HG02623 (cell line): ENCODE measurements around the gene RASSF3.

Experiments
- ATAC-seq: cut with Tn5 transposase; IDR thresholded peaks from one replicate; pipeline ENCODE4 v1.9.1; 2021; ENCODE audit warnings: moderate library complexity; ENCODE audit not compliant: unreplicated experiment

The RASSF3 gene

GRCh38 chr12:64718649-64719048, 108.4 kb downstream of the RASSF3 start:
- ATAC-seq = no peak

DNA sequence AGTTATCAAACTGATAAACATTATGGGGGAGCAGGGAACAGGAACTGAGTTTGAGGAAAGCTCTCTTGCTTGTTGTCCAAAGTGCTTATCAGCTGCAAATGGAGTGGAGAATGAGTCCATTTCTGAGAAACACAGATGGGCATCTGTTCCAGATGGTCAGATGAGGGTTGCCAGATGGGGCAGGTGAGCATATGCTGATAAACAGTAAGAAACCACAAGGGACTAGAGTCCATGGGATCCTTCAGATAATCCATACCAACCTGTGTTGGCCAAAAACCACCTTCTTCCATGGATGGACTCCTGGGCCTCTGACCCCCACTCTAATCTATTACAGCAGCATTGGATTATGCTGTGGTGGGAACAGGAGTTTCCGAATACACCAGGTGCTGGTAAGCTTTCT, 110.6 kb downstream of the RASSF3 start:
- ATAC-seq = no peak

- no peak for ATAC-seq
These were observed 112.5 kb downstream of the RASSF3 start for GRCh38 chr12:64722835-64723234.

- no peak for ATAC-seq
These were observed 113.3 kb downstream of the RASSF3 start for GRCh38 chr12:64723630-64724029.

GRCh38 chr12:64724201-64724745, 114.0 kb downstream of the RASSF3 start:
- no peak for ATAC-seq

DNA sequence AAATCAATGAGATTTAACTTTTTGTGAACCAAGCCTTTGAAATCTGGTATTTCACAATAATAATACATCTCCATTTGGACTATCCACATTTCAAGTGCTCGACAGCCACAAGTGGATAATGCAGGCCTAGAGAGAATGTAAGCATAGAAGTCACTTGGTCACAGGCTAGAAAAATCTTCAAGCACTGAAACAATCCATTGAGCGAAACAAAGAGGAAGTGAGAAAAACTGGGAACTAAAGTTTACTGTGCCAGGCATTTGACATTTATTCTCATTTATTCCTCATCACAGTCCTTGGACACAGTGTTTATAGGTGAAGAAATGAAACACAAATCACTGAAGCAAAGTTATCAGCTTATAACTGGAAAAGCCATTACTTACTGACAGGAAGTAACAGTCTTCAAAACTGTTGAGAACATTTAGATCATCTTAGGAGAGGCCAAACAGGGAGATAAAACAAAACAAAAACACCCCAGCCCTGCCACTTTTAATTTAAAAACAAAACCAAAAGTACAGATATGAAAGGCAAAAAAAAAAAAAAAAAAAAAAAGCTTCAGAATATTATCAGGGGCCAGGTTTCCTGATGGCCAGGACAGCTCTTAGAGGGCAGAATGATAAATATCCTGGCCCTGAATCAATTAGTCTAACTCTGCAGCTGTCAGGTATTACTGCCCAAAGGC, 119.8 kb downstream of the RASSF3 start:
- no peak for ATAC-seq

GRCh38 chr12:64730588-64730969, 120.3 kb downstream of the RASSF3 start:
- ATAC-seq = no peak

GRCh38 chr12:64731683-64732082, 121.4 kb downstream of the RASSF3 start:
- no peak for ATAC-seq

- no peak for ATAC-seq
These were observed 123.6 kb downstream of the RASSF3 start for GRCh38 chr12:64733857-64734256.

DNA sequence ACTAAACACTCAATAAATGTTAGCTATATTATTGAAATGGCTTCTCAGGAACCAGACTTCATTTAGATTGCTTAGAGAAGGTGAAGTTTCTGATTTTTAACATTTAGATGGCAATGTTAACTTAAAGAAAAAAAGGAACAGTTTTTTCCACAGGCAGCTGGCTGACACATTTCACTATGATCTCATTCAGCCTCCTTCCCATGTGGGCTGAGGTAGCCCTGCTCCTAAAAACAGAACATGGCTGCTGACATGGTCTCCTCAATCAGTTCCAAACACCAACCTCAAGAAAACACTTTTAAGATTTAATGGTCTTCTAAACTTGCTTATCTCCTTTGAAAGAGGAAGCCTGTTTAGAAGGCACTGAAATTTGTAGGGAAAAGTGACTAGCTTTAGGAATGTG, 125.1 kb downstream of the RASSF3 start:
- ATAC-seq = no peak

- ATAC-seq = no peak
These were observed 126.5 kb downstream of the RASSF3 start for GRCh38 chr12:64736771-64737170.

DNA sequence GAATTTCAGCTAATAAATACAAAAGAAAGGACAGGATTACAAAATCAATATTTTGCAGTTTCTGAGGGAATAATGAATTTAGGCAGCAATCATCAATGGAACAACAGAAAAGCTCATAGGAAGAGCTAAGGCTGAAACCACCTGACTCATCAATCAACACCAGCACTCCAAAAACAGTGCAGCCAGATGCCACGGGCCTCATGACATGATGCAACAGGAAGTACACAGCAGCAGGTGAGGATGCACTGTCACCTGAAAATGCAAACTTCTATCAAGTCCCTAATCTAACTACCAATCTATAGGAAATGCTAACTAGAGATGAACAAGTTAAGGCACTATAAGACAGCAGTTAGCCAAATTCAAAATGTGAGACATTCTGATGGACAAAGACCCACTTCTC, 127.2 kb downstream of the RASSF3 start:
- ATAC-seq = no peak

DNA sequence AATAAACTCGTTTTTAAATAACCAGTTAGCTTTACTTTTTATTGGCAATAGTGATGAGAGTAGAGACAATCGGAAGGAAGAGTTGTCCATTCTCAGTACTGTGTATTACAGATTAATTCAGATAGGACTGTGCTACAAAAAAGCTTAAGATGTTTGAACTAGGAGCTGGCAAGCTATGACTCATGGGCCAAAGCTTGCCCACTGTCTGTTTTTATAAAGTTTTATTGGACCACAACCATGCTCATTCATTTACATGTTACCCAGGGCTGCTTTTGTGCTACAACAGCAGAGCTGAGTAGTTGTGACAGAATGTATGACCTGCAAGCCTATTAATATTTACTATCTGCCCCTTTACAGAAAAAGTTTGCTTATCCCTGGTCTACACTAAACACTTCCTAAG, 129.5 kb downstream of the RASSF3 start:
- no peak for ATAC-seq

GRCh38 chr12:64740646-64741045, 130.4 kb downstream of the RASSF3 start:
- ATAC-seq = no peak

- ATAC-seq = no peak
These were observed 132.1 kb downstream of the RASSF3 start for GRCh38 chr12:64742416-64742815.

GRCh38 chr12:64743206-64743605, 132.9 kb downstream of the RASSF3 start:
- ATAC-seq = no peak

DNA sequence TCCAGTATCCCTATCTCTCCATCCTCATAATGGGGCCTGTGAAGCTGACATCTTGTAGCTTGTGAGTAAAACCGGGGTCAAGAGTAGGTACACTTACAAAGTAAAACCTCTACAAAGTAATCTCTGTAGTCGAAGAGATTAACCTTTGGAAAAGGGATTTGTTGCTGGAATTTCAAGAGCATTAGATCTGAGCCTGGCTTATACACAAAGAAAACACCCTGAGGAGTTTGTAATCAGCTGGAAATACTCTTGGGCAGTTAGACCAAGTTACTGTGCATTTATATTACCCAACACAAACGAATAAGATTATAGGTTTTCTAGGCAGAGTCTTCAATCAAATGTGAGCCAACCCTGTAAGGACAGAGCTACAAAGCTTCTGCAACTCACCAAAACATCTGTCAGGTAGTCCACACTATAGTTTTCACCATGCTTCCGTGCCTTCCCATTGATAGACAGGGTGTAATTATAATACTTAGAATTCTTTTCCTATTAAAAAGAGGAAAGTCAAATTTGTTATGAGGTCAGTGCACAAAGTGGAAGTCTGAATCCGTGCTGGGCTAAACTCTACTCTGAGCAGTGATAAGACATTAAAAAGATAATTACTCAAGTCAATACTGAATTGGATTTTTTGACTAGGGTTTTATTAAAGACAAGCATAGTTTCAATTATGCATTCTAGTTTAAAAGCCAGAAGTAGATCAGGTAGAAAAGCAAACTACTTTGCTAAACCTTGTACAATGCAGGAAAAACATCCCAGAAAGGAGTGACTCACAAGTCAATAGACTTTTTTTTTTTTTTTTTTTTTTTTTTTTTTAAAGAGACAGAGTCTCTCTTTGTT, 134.3 kb downstream of the RASSF3 start:
- no peak for ATAC-seq

DNA sequence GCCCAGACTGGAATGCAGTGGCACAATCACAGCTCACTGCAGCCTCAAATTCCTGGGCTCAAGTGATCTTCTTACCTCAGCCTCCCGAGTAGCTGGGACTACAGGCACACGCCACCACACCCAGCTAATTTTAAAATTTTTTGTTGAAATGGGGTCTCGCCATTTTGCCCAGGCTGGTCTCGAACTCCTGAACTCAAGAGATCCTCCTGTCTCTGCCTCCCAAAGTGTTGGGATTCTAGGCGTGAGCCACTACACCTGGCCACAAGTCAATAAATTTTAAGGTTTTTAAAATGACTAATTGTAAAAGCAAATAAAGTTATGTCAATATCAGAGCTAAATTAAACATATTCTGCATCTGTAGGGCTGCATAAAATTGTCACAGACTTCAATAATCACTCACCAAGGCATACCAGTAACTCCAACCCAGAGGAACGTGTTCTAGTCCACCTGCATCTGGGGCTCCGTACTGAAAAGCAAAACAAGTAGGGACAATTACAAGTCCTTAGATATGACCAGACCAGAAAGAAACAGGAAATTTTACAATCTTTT, 135.0 kb downstream of the RASSF3 start:
- ATAC-seq = no peak

DNA sequence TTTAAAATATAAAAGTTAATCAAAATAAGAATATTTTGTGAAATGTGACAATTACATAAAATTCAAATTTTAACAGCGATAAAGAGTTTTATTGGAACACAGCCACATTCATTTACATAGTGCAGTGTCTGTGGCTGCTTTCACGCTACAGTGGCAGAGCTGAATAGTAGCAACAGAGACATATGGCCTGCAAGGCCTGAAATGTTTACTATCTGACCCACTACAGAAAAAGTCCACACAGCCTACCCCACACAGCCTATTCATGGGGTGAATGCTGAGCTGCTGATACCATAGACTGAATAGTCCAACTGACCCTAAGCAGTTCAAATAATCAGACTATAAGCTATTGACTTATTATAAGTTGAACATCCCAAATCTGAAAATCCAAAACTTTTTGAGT, 135.7 kb downstream of the RASSF3 start:
- no peak for ATAC-seq

- ATAC-seq = no peak
These were observed 136.4 kb downstream of the RASSF3 start for GRCh38 chr12:64746663-64747062.
